Superior temporal gyrus (tissue), 1 donor: ENCODE data around the gene SHQ1.

Experiments used
- DNase-seq: peaks from one replicate; pipeline ENCODE4 v3.0.0-alpha.2; 2016; ENCODE audit errors: extremely low spot score

The SHQ1 gene

GRCh38 chr3:72848703-72849081 is 447 bp upstream of the SHQ1 start:
- no peak for DNase-seq

DNA sequence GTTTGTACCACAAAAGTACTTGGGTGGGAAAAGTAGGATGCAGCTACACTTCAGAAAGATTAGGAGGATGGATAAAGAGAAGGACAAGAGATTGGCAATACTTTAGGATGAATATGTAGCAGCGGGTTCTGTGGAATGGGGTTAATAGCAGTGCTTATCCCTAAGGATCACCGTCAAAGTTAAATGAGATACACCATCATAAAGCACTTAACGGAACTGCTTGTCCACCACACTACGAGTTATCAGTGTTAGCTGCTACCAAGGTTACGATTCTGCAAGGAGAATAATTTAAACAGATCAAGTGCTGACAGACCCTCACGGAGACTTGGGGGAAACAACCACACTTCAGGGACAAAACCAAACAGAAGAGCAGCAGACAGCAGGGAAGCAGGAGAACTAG is 963 bp downstream of the SHQ1 start:
- no peak for DNase-seq

DNA sequence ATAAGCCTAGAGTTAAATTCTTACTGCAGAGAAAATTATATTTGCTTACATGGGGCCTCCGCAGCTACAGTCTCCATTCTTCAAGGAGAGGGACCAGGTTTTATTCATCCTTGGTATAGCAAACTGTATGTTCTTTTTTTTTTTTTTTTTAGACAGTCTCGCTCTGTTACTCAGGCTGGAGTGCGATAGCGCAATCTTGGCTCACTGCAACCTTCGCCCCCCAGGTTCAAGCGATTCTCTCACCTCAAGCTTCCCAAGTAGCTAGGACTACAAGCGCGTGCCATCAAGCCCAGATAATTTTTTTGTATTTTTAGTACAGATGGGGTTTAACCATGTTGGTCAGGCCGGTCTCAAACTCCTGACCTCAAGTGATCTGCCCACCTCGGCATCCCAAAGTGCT is 2.1 kb downstream of the SHQ1 start:
- no peak for DNase-seq

- no peak for DNase-seq
Measured at GRCh38 chr3:72844436-72844993, 3.7 kb downstream of the SHQ1 start.

GRCh38 chr3:72839057-72839456 is 9.2 kb downstream of the SHQ1 start:
- no peak for DNase-seq

GRCh38 chr3:72836923-72837322 is 11.3 kb downstream of the SHQ1 start:
- peak; percentile 76 for DNase-seq

DNA sequence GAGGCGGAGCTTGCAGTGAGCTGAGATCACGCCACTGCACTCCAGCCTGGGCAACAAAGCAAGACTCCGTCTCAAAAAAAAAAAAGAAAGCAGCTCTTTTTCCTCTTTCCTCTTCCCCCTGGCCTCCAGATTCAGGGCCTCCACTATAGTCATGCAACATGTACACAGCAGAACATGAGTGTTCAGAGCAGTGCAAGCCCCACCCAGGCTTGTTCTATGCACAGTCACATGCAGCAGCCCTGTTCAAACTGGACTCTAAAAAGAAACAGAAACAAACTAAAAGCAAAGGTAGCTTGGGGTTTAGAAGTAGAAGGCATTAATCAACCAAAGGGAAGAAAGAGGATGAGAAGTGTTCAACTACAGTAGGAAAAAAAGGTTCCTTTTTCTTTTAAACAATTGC is 11.8 kb downstream of the SHQ1 start:
- DNase-seq, result no peak

DNA sequence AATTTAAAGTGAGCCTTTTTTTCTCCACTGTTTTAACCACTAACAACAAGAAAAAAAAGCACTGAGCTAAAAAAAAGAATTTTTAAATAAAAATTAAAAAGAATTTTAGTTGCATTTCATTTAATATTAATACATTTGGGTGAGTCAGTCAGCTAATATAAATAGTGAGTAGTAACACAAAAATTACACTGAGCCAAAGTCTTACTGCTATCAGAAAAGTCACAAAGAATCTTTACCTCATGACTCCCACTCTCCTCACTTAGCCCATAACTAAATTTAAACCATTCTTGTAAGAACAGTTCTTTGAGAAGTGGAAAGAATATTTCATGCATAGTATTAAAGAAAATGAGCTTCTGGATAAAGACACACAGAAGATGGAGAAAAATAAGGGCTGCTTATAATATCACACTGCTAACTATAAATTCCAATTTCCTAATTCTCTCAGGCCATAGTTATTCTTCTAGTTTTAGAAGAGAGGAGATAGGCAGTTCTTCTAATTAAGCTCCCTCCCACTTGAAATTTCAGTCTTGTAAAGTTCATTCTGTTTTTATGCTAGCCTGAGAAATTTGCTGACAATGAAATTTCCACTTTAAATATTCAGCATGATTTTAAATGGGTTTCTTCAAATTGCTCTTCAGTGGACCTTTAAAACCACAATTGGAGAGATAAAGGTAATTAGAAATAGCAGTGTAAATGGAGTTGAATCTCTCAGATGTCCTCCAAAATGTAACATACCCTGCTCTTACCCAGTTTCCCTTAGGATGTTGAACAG is 17.6 kb downstream of the SHQ1 start:
- DNase-seq, result no peak

- no peak for DNase-seq
Measured at GRCh38 chr3:72829701-72830100, 18.5 kb downstream of the SHQ1 start.

DNA sequence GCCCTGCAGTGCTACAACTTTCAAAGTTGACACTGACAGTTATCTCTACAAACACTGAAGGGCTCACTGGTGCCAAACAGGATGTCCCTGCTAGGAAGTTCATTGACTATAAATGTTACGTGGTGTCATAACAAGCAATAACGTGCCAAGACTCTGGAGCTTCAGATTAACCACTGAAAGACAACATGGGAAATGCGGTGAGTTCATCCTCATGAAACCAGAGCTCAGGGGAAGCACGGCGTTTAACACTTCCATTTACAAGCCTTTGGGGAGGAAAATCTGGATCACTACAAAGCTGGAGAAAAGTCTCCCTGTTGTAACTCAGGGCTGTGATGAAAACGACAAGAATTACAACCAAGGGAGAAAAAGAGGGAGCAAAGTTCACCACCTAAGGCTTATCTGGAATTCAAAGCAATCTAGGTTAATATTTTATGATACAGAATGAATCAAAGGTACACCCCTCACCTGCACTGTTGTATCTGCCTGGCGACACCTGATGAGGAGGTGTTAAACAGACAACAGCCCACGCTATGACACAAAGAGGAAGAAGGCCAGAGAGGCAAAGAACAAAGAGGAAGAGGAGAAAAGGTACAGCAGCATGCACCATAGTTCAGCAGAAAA is 27.0 kb downstream of the SHQ1 start:
- DNase-seq, result no peak

DNA sequence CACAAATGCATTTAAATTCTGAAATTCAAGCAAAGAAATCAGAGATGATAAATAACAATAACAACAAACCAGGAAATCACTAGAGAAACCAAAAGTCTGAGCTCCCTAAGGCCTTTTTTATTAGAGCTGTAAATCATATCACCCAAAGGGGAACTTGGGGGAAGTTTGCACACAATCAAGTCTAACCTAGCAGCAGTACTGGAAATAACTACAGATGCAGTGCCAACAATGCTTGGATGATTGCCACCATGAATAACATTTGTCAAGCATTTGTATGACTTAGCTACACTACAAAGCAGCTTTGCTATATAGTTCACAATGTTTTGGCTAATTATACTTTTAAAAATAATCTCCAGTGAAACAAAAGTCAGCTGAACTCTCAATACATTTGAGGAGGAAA is 27.8 kb downstream of the SHQ1 start:
- DNase-seq, result peak; percentile 80

DNA sequence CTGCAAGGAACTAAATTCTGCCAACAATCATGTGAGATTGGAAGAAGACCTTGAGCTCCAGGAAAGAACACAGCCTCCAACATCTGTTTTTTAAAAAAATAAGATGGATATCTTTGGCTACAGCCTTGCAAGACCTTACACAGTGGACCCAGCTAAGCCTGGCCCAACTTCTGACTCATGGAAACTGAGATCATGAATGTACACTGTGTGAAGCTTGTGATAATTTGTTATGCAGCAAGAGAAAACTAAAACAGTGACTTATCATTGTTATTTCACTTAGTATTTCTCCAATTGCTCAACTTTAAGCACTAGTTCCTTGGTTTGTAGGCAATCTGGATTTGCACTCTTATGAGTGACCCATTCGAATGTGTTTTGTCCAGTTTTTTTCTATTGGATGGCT is 29.3 kb downstream of the SHQ1 start:
- DNase-seq, result no peak

DNA sequence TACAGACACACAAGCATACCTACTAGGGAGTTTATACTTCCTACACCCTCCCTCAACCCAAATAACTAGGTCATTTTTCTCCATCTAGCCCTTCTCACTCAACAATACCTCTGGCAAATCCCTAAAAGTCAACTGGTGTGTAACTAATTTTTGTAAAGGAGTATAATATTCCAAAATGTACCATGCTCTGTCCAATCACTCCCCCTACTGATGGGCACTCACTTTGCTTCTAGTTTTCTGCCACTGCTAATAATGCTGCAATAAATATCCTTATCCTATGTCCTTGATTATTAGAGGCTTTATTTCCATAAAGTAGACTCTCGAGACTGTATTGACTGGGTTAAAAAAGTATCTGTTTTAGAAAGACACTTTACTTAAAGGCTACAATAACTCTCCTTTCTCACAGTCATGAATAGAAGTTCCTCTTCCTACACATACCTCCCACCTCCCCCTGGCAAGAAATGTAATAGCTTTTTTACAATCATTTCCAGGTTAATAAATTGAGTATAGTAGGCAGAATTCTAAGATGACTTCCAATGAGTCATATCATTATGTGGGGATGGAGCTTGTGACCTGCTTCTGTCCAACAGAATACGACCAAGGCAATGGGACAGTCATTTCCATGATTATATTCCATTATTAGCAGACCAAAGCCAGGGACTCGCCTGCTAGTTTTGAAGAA is 30.0 kb downstream of the SHQ1 start:
- DNase-seq, result peak; percentile 84

GRCh38 chr3:72816862-72817355 is 31.3 kb downstream of the SHQ1 start:
- peak; percentile 47 for DNase-seq

DNA sequence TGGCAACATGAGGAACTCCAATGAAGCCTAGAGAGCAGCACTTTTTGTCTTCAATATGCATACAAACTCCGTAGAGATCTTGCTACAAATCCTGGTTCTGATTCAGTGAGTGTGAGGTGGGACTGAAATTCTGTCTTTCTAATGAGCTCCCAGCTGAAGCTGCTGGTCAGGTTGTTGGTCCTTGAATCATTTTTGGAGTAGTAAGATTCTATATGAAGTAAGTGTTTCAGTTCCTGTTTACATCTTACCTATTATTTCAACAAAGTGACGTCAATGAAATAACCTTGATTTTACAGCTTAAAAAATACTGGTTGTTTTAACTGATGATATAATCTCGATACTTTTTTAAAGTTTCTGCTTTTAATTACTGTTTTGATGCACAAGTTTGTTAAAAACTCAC is 33.9 kb downstream of the SHQ1 start:
- DNase-seq, result no peak

DNA sequence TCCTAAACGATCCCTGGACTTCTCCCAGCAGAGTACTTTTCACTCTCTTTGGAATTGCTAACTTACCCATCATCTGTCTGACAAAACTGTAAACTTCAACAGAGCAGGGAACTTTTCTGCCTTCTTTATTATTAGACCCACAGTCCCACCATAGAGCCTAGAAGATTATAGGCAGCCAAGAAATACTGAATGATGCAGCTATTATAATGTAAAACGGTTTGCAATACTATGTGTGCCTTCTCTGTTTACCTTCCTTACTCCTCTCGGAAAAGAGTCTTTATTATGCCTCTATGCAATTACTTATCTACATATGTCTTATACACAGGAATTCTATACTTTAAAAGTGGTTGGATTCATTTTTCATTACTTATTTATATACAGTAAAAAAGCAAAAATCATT is 36.0 kb downstream of the SHQ1 start:
- no peak for DNase-seq

DNA sequence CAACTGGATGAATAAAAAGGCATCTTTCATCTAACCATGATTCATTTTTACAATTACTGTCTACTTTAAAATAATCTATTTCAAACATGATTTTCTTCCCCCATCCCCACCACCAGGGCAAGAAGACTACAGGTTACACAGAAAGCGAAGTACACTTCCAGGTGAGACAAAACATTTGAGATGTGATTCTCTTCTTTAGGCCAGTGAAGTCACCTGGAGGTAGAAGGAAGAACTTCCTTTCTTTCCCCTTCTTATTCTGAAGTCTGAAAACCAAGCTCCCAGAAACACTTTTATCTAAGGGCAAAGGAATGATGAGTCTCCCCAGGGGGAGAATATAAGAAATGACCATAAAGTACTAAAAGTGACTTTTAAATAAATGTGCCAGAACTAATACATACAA is 36.7 kb downstream of the SHQ1 start:
- DNase-seq, result no peak

- DNase-seq, result no peak
Measured at GRCh38 chr3:72810659-72811434, 37.4 kb downstream of the SHQ1 start.

DNA sequence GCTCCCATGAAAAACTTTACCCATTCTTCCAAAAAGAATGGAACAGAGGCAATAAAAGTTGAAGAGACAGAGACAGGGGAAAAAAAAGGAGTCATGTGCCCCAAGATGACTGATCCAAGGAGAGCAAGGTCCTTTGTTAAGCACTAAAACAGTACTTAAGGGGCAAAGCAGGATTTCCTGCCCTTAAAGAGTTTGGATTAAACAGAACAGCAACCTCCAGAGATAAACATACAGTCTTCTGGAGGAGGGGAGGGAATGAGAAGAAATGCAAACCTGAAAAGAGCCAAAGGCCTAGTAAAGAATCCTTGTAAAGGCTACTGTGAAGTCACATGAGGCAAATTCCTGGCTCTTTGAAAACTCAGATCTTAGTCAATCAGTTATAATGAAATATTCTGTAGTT is 38.2 kb downstream of the SHQ1 start:
- no peak for DNase-seq

DNA sequence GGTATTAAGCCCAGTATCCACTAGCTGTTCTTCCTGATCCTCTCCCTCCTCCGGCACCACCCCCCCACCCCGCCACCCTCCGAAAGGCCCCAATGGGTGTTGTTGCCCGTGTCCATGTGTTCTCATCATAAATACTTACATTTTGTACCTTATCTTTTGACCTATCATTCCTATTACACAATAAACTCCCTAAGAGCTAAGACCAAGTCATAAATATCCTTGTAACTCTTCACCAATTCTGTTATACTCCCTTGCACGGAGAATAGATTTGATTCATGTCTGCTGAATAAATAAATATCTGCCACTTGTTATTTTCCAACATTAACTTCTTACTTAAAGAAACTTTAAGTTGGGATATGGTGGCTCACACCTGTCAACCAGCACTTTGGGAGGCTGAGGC is 43.9 kb downstream of the SHQ1 start:
- no peak for DNase-seq

DNA sequence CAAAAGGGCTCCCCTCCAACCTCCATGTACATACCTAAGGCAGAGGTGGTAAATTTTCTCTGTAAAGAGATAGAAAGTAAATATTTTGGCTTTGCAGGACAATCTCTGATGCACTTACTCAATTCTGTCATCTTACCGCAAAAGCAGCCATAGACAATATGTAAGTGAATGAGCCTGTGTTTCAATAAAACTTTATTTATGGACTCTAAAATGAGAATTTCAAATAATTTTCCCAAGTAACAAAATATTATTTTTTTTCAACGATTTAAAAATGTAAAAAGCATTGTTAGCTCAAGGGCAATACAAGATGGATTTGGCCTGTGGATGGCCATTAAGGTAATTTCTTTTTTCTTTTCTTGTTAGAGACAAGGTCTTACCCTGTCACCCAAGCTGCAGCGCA is 44.7 kb downstream of the SHQ1 start:
- no peak for DNase-seq

DNA sequence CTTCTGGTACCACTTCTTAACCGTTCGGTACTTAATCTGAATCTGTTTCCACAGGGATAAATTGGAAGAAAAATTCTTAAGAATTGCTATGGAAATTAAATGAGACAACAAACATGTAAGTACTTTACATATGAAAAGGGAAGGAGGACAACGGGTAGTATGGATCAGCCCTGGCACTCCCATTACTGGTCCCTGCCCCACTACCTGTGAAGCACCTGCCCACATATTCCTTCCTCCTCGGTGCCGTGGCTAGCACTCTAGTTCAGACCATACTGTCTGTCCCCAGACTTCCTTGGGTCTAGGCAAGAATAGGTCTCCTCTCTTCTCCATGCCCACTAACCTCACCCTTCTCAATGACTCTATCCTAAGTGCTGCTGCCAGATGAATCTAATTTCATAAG is 46.2 kb downstream of the SHQ1 start:
- no peak for DNase-seq
